ENCODE measurements around the gene TRNP1. TPM values are rescaled to one million over a fixed set of nuclear protein-coding genes. Genes with fewer than 3 reads are reported as not detected.

Gene TRNP1
- total and polyA plus RNA-seq, 4 donors, result 0.97 to 10.0 (median 2.4) TPM

DNA sequence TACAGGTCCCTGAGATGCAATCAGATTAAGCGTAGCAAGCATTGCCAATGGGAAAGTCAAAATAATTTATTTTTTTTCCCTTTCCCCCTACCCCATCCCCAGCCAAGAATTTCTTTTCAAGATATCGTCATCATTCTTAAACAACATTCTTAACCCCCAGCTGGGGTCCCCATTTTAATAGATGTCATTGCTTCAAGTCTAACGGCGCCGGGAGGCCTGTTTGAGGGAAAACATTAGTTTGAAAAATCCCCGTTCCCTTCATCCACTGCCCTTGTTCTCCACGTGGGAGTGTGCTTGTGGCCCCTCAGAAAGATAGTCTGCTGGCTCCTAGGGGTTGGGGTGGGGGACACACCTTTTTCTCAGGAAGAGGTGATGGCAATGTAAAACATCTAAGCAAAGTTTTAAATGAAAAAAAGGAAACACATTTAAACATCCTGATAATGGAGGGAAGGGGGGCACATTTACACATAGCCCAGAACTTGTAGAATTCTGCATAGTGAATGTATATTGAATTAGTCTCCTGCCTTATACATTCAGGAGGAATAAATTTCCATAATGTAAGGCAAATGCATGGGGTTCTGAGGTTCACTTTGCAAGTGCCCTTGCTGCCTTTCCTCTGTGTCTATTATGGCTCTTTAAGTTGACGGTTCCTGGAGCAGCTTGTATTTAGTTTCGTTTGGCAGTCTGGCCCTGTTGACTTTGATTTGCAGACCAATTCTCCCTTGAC lies 6.8 kb downstream of the TRNP1 start:
- Histone ChIP-seq H3K4me3 (ENCODE audit: low read depth in 1 of 3, low read length in 3 of 3) (no peak overlapping the region), H3K36me3 (ENCODE audit: control insufficient read depth in 4 of 4, insufficient read depth in 3 of 4, low read depth in 1 of 4, low read length in 3 of 4) (no peaks in the 10 kb centered on the region), H3K4me1 (ENCODE audit: control insufficient read depth in 4 of 4, insufficient read depth in 4 of 4, low read length in 3 of 4) (peaks cover 0 to 4% (median 3%) of the 10 kb centered on the region in 4 donors), H3K27me3 (ENCODE audit: control insufficient read depth in 4 of 4, insufficient read depth in 4 of 4, low read length in 3 of 4) (no peaks in the 10 kb centered on the region), H3K9ac (ENCODE audit: low read depth in 1 of 2, low read length in 2 of 2) (no peak overlapping the region), H3K9me3 (ENCODE audit: control insufficient read depth in 4 of 4, low read length in 3 of 4) (no peaks in the 10 kb centered on the region), H3K27ac (ENCODE audit: low read depth in 1 of 2, low read length in 2 of 2) (no peak overlapping the region)
- 85% methylated on average over 9 of the region's 9 CpGs for WGBS
- no peak for TF ChIP-seq HNF4A (conservative IDR thresholded peaks at IDR 0.05)
- no peak for TF ChIP-seq RAD21 (IDR thresholded peaks at IDR 0.05)
- TF ChIP-seq NR2F2 (IDR thresholded peaks at IDR 0.05), result no peak
- DNase-seq (ENCODE audit: low spot score), result no peak

DNA sequence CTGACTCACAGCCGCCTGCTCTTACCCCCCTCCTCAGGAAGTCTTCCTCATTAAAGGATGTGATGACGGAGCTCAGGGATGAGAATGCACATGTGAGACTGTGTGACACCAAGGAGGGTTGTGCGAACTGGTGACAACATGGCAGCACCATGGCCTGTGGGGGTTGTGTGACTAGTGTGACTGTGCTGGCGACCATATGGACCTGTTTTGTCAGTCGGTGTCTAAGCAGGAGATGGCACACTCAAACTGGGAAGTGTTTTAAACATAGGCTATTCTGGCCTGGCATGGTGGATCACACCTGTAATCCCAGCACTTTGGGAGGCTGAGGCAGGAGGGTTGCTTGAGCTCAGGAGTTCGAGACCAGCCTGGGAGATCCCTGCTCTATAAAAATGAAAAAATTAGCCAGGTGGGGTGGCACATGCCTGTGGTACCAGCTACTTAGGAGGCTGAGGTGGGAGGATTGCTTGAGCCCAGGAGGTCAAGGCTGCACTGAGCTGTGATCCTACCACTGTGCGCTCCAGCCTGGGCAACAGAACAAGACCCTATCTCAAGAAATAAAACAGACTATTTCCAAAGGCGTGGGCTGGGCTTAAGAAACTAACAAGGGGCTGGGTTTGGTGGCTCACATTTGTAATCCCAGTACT lies 7.4 kb downstream of the TRNP1 start:
- no peaks in the 10 kb centered on the region for H3K36me3 ChIP-seq (ENCODE audit: control insufficient read depth in 4 of 4, insufficient read depth in 3 of 4, low read depth in 1 of 4, low read length in 3 of 4)
- no peak overlapping the region for H3K27ac ChIP-seq (ENCODE audit: low read depth in 1 of 2, low read length in 2 of 2)
- WGBS, result 88% methylated on average over 8 of the region's 8 CpGs
- H3K9me3 ChIP-seq (ENCODE audit: control insufficient read depth in 4 of 4, low read length in 3 of 4), result no peaks in the 10 kb centered on the region
- H3K4me3 ChIP-seq (ENCODE audit: low read depth in 1 of 3, low read length in 3 of 3), result no peak overlapping the region
- TF ChIP-seq GABPA (IDR thresholded peaks at IDR 0.05 in 1 of 2, conservative IDR thresholded peaks at IDR 0.05 in 1 of 2) (no peak), JUND (IDR thresholded peaks at IDR 0.05) (no peak), HNF4G (IDR thresholded peaks at IDR 0.05) (no peak), FOXA2 (IDR thresholded peaks at IDR 0.05) (no peak), SP1 (IDR thresholded peaks at IDR 0.05) (no peak), NR2F2 (IDR thresholded peaks at IDR 0.05) (no peak), YY1 (IDR thresholded peaks at IDR 0.05) (no peak)
- TF ChIP-seq, protein P1, sequence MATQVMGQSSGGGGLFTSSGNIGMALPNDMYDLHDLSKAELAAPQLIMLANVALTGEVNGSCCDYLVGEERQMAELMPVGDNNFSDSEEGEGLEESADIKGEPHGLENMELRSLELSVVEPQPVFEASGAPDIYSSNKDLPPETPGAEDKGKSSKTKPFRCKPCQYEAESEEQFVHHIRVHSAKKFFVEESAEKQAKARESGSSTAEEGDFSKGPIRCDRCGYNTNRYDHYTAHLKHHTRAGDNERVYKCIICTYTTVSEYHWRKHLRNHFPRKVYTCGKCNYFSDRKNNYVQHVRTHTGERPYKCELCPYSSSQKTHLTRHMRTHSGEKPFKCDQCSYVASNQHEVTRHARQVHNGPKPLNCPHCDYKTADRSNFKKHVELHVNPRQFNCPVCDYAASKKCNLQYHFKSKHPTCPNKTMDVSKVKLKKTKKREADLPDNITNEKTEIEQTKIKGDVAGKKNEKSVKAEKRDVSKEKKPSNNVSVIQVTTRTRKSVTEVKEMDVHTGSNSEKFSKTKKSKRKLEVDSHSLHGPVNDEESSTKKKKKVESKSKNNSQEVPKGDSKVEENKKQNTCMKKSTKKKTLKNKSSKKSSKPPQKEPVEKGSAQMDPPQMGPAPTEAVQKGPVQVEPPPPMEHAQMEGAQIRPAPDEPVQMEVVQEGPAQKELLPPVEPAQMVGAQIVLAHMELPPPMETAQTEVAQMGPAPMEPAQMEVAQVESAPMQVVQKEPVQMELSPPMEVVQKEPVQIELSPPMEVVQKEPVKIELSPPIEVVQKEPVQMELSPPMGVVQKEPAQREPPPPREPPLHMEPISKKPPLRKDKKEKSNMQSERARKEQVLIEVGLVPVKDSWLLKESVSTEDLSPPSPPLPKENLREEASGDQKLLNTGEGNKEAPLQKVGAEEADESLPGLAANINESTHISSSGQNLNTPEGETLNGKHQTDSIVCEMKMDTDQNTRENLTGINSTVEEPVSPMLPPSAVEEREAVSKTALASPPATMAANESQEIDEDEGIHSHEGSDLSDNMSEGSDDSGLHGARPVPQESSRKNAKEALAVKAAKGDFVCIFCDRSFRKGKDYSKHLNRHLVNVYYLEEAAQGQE (IDR thresholded peaks at IDR 0.05), result no peak
- TF ChIP-seq, protein P2, sequence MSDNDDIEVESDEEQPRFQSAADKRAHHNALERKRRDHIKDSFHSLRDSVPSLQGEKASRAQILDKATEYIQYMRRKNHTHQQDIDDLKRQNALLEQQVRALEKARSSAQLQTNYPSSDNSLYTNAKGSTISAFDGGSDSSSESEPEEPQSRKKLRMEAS (IDR thresholded peaks at IDR 0.05), result no peak
- H3K4me1 ChIP-seq (ENCODE audit: control insufficient read depth in 4 of 4, insufficient read depth in 4 of 4, low read length in 3 of 4), result peaks cover 0 to 4% (median 3%) of the 10 kb centered on the region in 4 donors
- H3K9ac ChIP-seq (ENCODE audit: low read depth in 1 of 2, low read length in 2 of 2), result no peak overlapping the region
- no peaks in the 10 kb centered on the region for H3K27me3 ChIP-seq (ENCODE audit: control insufficient read depth in 4 of 4, insufficient read depth in 4 of 4, low read length in 3 of 4)
- no peak for DNase-seq (ENCODE audit: low spot score)

DNA sequence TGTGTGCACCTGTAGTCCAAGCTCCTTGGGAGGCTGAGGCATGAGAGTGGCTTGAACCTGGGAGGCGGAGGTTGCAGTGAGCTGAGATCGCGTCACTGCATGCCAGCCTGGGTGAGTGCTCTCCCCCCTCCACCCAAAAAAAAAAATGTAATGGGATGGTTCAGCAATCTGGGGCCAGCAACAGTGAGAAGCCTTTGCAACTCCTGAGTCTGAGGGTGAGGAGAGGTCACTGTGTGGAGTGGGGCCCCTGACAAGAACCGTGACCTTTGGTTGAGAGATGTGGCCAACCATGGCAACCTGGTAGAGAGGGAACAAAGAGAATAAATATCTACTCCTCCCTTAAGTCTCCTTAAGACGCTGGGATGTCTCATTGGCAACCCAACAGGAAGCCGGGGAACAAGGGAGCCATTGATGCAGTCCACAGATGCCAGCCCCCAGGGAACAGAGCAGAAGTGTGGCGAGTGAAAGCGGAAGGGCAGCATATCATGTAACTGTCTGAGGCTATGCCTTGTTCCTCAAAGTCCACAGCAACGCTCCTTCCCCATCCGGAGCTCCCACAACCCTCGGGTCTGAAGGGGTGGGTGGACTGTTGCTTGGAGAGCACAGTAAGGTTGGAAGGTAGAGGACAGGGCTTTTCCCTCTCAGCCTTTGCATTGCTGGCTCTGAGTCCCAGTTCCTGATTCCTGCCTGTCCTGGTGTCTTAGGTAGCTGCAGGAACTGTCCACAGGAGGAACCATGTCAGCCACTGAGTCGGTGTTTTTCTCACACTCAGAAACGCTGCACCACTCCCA lies 8.3 kb downstream of the TRNP1 start:
- no peak overlapping the region for H3K27ac ChIP-seq (ENCODE audit: low read depth in 1 of 2, low read length in 2 of 2)
- H3K4me1 ChIP-seq (ENCODE audit: control insufficient read depth in 4 of 4, insufficient read depth in 4 of 4, low read length in 3 of 4), result peaks cover 0 to 4% (median 3%) of the 10 kb centered on the region in 4 donors
- TF ChIP-seq RXRA (IDR thresholded peaks at IDR 0.05), result no peak
- peak; percentile 10 for TF ChIP-seq SP1 (IDR thresholded peaks at IDR 0.05)
- 71% methylated on average over 13 of the region's 13 CpGs for WGBS
- DNase-seq (ENCODE audit: low spot score), result no peak
- H3K27me3 ChIP-seq (ENCODE audit: control insufficient read depth in 4 of 4, insufficient read depth in 4 of 4, low read length in 3 of 4), result no peaks in the 10 kb centered on the region
- H3K4me3 ChIP-seq (ENCODE audit: low read depth in 1 of 3, low read length in 3 of 3), result no peak overlapping the region
- H3K9ac ChIP-seq (ENCODE audit: low read depth in 1 of 2, low read length in 2 of 2), result no peak overlapping the region
- no peaks in the 10 kb centered on the region for H3K36me3 ChIP-seq (ENCODE audit: control insufficient read depth in 4 of 4, insufficient read depth in 3 of 4, low read depth in 1 of 4, low read length in 3 of 4)
- H3K9me3 ChIP-seq (ENCODE audit: control insufficient read depth in 4 of 4, low read length in 3 of 4), result no peaks in the 10 kb centered on the region
